ENCODE measurements around the gene UHRF2. TPM values are rescaled to one million over a fixed set of nuclear protein-coding genes. Genes with fewer than 3 reads are reported as not detected.

UHRF2 gene
- total and polyA plus RNA-seq, 2 donors (not counting 3 experiments of a cell fraction or from before 2014, with no cell fraction given): 63.5 to 101 TPM

GRCh38 chr9:6431038-6431437 is 18.0 kb downstream of the UHRF2 start:
- no peak for FAIRE-seq
- Histone ChIP-seq H3K9me3 (replicated peaks; ENCODE audit: control insufficient read depth, insufficient read depth, low read length) (no peaks in the 10 kb centered on the region), H3K4me3 (replicated peaks in 1 of 3; ENCODE audit: insufficient read depth in 1 of 3, low read depth in 1 of 3, low read length in 3 of 3) (no peak overlapping the region), H3K27ac (ENCODE audit: insufficient read depth, low read depth, low read length) (no peak overlapping the region), H3K9me1 (replicated peaks; ENCODE audit: control insufficient read depth, extremely low read depth, insufficient read depth, low read length) (no peaks in the 10 kb centered on the region), H3K79me2 (ENCODE audit: control insufficient read depth, insufficient read depth, low read length) (peaks cover 100% of the 10 kb centered on the region), H3K36me3 (ENCODE audit: control insufficient read depth in 2 of 2, extremely low read depth in 1 of 2, insufficient read depth in 2 of 2, low read length in 2 of 2) (peaks cover 3 to 9% of the 10 kb centered on the region in 2 experiments), H3K9ac (replicated peaks; ENCODE audit: extremely low read depth, insufficient read depth, low read length) (no peak overlapping the region), H2AFZ (ENCODE audit: low read depth, low read length) (no peak overlapping the region), H4K20me1 (replicated peaks; ENCODE audit: control insufficient read depth, extremely low read depth, insufficient read depth, low read length) (peaks cover 8% of the 10 kb centered on the region), H3K4me2 (ENCODE audit: insufficient read depth, low read length) (no peak overlapping the region), H3K4me1 (ENCODE audit: control insufficient read depth, extremely low read depth, insufficient read depth, low read length) (peaks cover 25% of the 10 kb centered on the region), H3K27me3 (ENCODE audit: control insufficient read depth in 2 of 2, insufficient read depth in 2 of 2, low read length in 2 of 2) (no peaks in the 10 kb centered on the region)
- ChIA-PET CTCF (interaction anchor here (0.8 to 1.5 kb wide), 5 partner anchors 9 to 64 kb away, joined by 3 to 4 read pairs (median 3); no protein-coding TSS in a partner anchor), POLR2A (no interaction called here)
- BruUV-seq (replicated peaks): no TSS peak
- dilution Hi-C loops (cut with MboI; ENCODE audit: extremely low pct_ligation_motif_present, low sequenced_read_pairs): no loop called here
- TF ChIP-seq EZH2 (IDR thresholded peaks at IDR 0.05; ENCODE audit: borderline replicate concordance, low read depth, low read length, severe bottlenecking): no peak
- no peak for TF ChIP-seq POLR2AphosphoS5 (IDR thresholded peaks at IDR 0.05; ENCODE audit: insufficient read depth, low read depth, low read length)
- TF ChIP-seq MAX (IDR thresholded peaks at IDR 0.05; ENCODE audit: insufficient read depth, insufficient read length): no peak
- no peak for TF ChIP-seq MYC (IDR thresholded peaks at IDR 0.05; ENCODE audit: low read depth, low read length)
- TF ChIP-seq POLR2A (IDR thresholded peaks at IDR 0.05; ENCODE audit: low read depth, low read length): no peak
- TF ChIP-seq GATA2 (IDR thresholded peaks at IDR 0.05; ENCODE audit: insufficient read depth, insufficient read length, low read depth, low read length): no peak
- no peak for TF ChIP-seq FOS (IDR thresholded peaks at IDR 0.05; ENCODE audit: borderline replicate concordance, insufficient read depth, low read length)
- TF ChIP-seq CTCF (IDR thresholded peaks at IDR 0.05; ENCODE audit: extremely low read depth in 1 of 2, insufficient read depth in 1 of 2, low read depth in 1 of 2, low read length in 2 of 2): no peak
- TF ChIP-seq JUN (IDR thresholded peaks at IDR 0.05; ENCODE audit: borderline replicate concordance, insufficient read depth, insufficient read length, low read depth): no peak
- intact Hi-C loops (cut with micrococcal nuclease): loop anchor here (2.0 to 5.0 kb wide), 3 partner anchors 20 to 136 kb away; no protein-coding TSS in a partner anchor
- no peak for DNase-seq (ENCODE audit: low read depth, low spot score)
